C4-2B (cell line): Measurements from ENCODE around the gene LRIG1.

ENCODE experiments used
- ZFX ChIP-seq: fragments of 450-650 bp; IDR thresholded peaks from 2 replicates; pipeline ENCODE4 v1.6.1; 2017
- TF ChIP-seq, protein P1 (sequence below): fragments of 450-650 bp; conservative IDR thresholded peaks from 2 replicates; pipeline ENCODE4 v1.5.1; 2017; ENCODE audit warnings: mild to moderate bottlenecking

GRCh38 chr3:66432041-66432766, 68.6 kb downstream of the LRIG1 start:
- TF ChIP-seq, protein P1, sequence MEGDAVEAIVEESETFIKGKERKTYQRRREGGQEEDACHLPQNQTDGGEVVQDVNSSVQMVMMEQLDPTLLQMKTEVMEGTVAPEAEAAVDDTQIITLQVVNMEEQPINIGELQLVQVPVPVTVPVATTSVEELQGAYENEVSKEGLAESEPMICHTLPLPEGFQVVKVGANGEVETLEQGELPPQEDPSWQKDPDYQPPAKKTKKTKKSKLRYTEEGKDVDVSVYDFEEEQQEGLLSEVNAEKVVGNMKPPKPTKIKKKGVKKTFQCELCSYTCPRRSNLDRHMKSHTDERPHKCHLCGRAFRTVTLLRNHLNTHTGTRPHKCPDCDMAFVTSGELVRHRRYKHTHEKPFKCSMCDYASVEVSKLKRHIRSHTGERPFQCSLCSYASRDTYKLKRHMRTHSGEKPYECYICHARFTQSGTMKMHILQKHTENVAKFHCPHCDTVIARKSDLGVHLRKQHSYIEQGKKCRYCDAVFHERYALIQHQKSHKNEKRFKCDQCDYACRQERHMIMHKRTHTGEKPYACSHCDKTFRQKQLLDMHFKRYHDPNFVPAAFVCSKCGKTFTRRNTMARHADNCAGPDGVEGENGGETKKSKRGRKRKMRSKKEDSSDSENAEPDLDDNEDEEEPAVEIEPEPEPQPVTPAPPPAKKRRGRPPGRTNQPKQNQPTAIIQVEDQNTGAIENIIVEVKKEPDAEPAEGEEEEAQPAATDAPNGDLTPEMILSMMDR = no peak
- TF ChIP-seq ZFX = no peak
